ENCODE data around the gene NDRG2.
"Not testable (repeated sequence)": the region's sequence is repeated elsewhere in the genome, so short reads cannot be mapped to it uniquely, and the experiment has no call there.

The NDRG2 gene

DNA sequence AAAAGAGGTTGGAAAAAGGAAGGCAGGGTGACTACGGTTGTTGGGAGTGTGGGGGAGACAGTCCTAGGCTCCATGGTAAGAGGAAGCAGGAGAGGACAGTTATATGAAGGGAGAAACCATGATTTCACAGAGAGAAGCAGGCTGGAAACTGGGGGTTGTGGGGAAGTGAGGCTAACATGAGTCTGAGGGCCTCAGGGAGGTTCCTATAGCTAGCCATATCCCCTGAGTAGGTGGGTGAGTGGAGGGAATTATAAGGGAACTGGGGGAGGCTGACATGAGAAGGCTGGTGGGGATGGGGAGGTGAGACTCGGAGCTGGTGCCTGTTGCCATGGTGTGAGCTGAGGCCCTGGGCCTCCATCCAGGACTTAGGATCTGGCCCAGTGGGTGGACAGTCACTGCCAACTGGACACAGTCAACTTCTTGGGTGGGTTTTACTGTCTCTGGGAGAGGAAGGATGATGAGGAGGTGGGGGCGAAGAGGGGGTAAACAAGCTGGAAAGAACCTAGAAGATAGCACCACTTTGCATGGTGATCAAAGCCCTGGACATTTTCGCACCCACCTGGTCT, 8.4 kb upstream of the NDRG2 start:
- DNase-seq = no peak

DNA sequence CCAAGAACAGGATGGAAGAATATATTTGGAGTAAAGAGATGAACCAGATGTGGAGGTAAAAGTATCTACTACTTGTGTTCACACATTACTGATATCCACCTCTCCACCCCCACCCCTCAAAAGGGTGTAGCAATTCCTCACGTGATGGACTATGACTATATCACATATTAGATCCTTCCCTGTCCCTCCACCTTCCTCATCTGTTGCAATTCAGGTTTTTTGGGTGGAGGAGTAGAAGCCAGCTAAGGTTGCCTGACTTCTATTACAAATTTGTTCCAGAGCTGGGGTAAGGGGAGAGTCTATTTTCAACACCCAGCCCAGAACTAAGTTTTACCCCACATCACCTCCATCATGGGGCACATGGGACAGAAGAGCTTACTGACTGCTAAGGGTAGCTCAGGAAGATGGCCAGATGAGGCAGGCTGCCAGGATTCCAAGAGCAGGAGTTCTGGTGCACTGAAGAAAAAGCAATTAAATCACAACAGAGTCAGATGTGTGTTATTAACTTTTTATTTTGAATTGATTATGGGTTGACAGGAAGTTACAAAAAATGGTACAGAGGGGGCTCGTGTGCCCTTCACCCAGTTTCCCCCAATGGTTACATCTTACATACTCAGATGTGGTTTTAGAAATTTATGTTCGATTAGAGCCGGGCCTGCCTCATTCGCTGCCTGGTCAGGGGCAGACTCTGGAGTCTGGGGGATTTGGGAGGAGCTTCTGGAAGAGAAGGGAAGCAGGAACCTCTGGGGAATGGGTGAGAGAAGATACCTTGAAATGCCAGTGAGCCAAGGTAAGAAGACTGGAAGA, 7.7 kb upstream of the NDRG2 start:
- DNase-seq = no peak

DNA sequence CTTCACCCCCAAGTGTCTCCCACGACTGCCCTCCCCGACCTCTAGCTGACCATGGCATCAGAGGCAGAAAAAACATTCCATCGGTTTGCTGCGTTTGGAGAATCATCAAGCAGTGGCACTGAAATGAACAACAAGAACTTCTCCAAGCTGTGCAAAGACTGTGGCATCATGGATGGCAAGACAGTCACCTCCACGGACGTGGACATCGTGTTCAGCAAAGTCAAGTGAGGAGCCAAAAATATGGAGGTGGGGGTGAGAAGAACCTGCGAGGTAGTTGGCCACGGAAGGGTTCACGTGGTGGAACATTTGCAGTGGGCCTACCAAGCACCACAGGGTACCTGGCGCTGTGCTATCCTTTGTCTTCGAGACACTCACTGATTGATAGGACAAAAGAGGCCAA, 5.7 kb upstream of the NDRG2 start:
- DNase-seq = no peak

DNA sequence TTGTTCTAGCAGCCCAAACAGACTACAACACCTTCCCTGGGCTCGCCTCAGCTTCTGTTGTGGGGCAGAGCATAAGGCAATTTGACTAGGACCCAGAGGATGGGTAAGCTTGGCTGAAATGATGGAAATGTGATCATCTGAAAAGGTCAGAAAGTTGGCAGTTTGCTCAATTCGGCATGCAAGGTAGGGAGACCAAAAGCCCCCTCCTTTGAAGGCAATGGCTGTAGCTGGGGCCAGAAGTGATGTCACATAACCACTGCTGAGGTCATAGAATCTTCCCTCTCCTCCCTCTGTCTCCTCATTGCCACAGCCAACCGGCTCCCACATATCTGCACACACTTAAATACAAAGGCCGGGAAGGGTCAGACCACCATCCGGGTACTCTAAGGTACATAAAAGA, 5.1 kb upstream of the NDRG2 start, which contains the start of gene TPPP2:
Gene TPPP2, plus strand, starts transcription at position 301 of the 400 bp plus-strand sequence. CDS start 365 bp downstream, outside the sequence.
- DNase-seq = no peak

DNA sequence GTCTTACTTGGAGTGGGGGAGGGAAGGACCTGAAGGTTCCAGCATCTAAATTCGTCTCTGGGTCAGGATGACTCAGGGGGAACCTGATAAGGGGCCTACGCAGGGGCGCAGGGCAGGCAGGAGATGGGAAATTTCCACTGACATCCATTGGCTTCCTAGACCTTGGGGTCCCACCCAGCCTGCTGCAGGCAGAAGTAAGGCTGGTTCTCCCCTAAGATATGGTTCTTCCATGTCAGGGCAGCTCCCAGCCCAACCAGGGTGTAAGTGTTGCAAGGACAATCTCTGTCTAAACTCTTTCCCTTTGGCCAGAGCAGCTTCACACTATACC, 2.1 kb upstream of the NDRG2 start:
- no peak for DNase-seq

DNA sequence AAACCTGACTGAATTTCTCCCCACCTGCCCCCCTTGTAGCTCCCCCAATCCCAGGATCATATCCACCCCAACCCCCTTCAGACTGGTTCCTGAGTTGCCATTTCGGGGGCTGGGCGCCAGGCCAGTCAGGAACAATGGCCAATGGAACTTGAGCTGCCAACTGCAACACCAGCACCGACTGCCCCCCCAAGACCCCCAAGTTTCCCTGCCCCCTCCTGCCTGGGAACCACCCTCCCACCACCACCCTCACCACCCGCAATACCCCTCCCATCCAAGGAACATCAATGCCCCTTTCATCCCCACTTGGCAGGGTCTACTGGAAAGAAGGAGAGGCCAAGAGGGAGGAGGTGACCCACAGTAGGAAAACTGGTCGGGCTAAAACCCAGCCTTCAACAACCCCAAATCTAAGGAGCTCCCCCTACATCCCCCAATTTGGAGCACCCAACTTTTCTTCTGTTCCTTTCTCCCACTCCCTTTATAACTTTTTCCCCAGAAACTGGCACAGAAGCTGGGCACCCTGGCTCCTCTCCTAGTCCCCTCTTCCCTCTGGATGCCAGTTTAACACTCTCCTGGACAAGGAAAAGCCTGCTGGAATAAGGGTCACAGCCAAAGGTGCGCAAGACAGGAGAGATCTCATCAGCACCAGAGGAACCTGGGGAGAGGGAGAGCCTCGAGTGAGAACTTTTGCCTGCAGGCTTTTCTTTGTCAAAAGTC, 1.6 kb upstream of the NDRG2 start:
- no peak for DNase-seq

DNA sequence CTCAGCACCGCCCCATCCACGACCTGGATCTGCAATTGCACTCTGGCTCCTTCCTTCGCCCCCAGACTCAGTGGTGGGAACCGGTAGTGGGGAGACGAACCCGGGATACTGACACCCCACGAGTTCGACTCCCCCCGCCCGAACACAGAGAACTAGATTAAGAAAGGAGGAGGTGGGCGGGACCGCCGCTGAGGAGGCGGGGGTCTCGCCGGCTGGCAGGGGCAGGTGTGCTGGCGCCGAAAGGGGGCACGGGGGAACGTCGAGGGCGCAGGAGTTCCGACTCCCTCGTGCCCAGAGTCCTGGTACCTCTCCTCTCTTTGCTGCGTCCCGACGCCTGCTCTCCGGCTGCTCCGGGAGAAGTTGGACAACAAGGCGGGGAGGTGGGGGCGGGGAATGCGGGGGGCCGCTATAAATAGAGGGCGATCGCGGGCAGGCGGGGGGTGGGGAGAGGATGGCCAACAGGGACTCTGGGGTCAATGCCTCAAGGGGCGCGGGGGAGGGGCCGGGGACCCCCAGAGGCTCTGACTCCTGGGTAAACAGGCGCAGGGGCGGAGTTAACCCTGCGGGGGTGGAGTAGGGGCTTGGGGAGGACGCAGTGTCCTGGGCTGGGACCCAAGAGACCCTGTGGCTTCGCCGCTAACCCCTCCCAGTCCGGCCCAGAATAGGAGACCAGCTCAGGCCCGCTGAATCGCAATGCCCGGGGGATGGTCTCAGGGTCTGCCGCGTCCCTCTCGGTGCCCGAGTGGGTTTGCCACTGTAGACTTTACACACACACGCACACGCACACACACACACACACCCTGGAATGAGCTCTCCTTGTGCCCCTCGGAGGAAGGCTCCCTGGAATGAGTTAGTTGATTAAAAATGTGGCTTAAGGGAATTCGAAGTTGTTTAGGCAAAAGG, 761 bp upstream of the NDRG2 start:
- no peak for DNase-seq

DNA sequence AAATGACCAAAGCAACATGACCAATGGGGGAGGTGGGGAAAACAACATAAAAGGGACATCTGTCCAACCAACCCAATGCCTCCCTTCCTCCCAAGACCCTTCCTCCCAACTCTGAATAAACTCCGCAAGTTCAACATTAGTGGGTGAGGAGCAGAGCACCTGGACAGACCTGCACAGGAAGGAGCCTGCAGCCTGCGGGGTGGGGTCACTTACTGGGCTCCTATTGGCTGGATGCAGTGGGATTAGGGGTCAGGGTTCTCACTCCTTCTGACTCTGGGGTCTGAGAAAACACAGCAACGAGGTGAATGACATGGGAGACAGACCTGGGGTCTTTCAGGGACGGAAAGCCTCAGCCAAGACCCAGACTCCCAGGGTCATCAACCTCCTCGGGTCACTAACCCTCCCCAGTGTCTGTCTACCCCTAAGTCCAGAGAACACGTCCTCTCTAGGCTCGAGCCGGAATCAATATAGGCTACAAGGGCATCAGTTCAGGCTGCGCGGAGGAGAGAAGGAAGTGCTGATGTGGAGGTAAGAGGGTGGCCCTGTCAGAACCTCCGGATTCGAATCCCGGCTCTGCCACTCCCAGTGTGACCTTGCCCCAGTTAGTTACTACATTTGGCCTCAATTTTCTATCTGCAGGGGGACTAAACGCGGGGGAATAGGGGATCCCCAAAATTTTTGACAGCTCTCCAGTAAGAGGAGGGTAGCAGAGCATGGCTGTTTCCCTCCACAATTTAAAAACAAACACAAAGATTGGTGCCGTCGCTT, 860 bp downstream of the NDRG2 start:
- DNase-seq = no peak

DNA sequence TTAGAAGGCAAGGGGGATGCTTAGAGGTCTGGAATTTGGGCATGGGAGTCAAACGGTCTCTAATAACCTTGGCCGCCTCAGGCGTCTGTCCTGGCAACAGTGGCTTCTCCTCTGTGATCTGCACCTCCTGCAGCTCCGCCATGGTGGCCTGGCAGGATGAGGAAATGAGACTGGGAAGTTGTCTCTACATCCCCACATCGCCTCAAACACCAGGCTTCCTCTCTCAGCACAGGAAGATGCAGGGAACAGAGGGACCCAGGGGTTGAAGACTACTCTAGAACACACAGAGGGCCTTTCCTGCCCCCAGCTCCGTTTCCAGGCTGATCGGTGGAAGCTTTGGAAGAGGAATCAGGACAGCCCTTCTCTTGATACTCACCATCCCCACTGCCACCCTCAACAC, 1.7 kb downstream of the NDRG2 start:
- no peak for DNase-seq

DNA sequence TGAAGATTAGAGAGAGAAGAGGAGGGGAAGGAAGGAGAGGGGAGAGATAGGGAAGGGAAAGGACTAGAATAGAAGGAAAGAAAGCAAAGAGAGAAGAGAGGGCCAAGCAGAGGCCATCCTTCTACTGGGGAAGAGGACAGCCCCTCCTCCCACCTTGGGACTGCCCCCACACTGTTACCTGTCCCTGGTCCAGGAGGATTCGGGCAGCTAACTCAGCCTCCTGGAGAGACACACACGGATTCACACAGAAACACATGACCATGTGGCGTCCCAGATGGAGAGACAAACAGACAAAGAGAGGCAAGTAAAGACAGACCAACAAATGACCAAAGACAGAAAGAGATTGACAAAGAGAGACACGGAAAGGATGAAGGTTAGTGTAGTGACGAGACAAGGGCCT, 2.2 kb downstream of the NDRG2 start:
- DNase-seq = no peak

DNA sequence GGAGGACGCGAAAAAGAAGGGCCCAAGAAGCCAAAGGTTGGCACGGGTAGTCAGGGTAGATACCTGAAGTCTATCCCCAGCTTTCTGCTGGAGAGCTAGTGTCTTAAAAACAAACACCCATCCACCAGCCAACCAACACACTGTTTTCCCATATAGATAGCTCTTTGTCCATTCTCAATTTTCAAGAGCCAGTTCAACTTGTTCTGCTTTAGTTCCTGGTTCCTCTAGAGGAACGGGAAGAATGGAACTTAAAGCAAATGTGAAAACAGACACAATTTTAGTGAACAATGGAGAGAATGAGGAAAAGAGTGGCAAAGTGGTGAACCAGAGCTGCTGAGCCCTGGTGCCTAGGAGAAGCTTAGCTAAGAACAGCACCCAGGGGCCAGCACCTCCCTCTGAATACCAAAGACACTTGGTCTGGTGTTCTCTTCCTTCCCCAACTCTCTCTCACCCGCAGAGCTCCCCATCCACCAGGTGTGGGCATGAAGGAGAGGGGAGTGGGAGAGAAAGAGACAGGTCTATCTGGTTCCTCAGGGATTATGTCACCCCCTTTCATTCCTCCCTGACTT, 3.8 kb downstream of the NDRG2 start:
- DNase-seq = no peak

DNA sequence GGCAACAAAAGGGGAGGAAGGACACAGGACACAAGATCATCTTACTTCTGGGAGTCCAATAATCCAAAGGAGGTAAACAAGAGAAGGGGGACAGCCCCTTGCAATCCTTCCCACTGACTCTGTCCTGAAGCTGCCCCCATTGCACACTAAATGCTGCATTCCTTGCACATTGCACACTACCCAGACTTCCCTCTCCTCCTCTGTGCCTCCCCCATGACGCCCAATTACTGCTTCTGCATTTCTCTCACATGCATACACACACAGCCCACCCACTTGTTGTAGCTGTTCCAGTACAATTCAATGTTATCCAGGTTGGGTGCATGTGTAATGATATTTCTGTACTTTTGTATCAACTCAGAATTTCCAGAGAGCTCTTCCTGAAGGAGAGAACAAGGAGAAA, 5.5 kb downstream of the NDRG2 start:
- DNase-seq = no peak

DNA sequence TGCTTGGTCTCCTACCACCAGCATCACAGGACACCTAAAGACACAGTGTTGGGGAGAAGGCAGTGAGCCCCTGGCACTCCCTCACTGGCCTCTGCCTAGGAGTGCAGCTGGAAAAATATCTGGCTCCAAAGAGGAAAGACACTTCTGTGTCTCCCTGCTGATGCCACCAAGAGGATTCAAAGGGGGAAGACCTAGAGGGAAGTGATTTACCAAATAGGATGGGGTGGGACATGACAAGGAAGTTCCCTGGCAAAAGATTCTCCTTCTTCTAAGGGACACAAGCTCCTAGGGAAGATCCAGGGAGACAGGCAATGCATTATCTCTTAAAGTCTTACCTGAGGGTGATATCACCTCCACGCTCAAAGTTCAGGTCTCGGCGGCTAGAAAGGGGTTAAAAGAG, 6.1 kb downstream of the NDRG2 start:
- DNase-seq = no peak

DNA sequence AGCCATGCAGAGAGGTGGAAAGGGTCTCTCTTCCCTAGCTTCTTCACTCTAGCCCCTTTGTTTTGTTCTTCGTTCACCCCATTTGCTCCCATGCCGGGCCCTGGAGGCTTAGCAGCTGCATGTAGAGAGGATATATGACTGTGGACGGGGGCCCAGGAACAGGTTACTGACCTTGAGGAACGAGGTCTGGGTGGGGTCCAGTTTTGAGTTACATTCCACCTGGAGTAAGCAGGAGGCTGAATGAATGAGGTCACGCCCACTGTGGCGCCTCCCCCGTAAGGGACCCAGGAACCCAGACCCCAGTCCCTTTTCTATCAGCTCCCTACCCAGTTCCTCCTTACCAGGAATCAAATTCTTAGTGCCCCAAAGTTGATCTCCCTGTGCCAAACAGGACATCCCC, 6.6 kb downstream of the NDRG2 start:
- no peak for DNase-seq

DNA sequence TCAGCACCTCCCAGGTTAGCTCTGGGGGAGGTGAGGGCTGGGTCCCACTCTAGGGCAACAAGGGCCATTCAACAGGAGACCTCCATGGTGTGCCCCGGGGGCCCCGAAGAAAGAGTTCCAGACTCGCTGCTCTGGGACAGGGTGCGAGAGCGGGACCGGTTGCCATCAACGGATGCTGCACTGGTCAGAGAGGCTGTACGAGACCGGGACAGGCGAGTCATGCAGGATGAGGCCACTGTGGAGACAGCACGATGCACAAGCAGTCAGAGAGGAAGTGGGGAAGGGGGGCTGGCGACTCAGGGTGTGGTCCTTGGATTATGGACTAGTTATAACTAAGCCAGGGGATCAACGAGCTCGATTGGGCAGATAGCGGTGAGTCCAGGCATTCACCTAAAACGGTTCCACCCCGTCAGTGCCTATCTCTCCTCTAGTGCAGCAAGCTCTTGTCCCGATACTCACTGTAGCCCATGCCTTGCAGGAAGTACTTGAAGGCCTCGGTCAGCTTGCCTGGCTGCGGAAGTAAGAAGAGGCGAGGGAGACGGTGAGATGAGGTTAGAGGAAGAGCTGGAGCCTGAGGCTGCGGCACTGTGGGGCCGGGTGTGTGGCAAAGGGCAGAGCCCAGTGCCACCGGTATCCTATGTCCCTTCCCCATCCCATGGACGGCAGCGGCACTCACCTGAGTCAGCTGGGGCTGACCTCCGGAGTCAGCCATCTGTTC, 7.2 kb downstream of the NDRG2 start:
- no peak for DNase-seq

DNA sequence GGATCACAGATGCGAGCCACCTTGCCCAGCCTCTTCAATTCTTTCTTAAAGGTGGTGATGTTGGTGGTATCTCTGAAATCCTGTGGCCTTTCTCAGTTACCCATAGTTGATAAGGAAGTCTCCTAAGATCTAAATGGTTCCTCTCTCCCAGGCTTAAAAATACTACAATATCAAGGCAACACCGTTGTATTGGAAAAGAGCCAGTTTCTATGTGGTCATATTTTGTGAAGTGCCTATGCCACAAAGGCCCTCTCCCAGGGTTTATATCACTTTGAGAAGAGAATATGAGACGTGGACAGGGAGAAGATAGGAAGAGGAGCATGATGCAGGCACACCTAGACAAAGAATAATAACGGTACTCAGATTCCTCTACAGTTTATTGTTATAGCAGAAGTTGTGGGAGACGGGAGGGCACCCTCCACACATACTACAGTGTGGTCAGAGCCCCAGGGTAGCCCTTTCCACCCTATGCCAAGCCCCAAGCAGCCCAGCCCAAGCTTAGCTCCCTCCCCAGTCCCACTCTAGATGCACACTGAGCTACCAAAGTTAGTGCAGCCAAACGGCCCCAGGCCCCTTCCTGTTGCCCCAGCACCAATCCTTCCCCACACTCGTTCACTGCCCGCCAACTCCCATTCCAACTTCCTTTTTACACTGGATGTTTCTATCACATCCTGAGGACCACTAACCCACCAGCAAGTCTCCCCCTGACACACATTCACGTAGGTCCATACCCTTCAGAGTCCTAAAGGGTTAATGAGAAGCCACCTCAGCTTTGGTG, 8.3 kb downstream of the NDRG2 start:
- no peak for DNase-seq

DNA sequence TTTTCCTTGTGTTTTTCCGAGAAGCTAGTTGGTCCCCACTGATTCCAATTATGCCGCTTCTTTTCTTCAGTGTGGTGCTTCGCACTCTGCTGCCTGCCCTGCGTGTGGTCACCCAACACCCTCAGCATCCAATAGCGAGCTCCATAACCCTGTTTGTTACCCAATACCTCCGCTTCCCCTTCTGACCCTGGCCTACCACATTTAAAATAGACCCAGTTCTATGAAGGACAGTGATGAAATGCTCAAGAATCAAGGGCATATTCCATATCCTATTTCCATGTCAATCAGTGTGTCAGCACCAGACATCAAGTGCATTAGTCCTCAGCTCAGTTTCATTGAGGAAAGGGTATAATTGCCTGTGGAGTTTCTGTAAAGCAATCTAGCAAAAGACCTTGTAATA, 9.5 kb downstream of the NDRG2 start:
- no peak for DNase-seq

DNA sequence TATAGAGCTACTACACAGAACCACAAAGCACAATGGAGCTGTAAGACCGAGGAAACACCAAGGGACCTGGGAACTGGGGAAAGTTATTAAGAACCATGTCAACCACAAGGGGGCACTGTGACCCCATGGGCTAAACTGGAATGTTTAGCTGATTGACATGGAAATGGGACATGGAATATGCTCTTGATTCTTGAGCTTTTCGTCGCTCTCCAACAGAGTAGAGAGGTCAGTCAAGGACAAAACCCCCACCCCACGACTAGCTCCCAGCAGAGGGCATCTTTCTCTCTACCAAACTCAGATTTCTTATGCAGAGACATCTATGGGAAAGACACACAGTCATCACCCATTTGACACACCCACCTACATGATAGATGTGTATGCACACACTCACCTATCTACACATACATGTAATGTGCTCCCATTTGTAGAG, 10.1 kb downstream of the NDRG2 start:
- DNase-seq = peak; percentile 73

DNA sequence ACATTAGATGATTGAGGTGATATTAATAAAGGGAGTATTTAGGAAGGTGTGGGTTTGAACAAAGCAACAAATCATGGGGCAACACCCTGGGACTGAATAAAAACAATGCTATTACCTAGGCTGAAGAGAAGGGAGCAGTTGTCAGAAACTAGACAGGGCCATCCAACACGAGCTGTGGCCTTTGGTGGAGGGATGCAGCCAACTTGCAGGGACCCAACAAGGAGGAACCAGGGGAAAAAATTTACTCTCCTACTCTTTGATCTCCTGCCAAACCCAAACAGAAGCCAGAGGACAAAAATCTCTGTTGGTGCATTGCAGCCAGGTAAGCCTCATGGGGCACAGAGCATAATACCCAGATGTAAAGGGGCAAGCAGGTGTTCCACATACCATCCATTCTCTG, 13.7 kb downstream of the NDRG2 start:
- no peak for DNase-seq

DNA sequence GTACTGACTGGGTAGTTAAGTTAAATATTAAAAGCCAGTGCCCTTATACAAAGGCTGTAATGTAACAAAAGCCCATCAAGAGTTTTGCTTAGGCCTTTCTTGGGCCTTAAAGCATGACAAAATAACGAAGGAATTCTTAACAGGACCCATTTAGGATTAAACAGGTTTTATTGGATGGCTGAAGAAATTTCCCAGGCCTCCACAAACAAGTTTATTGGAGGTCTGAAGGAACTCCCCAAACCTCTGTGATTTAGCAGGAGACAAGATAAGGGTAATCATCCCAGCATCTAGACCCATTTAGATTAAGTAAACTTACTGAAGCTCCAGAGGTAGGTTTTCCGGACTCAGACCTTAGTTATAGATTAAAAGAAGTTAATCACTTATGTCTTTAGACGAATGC, 15.1 kb downstream of the NDRG2 start:
- not testable (repeated sequence) for DNase-seq

All from activated CD4-positive, alpha-beta T cell treated with anti-CD3 and anti-CD28 coated beads, Interleukin-10, Interleukin-2, amounts not matched to agents 100 ng/mL and 50 ng/mL, durations not matched to agents 16 hours and 8 hours (primary cell).